HS-27A (cell line): Measurements from ENCODE around the gene C11orf54.
"Not testable (repeated sequence)": the region's sequence is repeated elsewhere in the genome, so short reads cannot be mapped to it uniquely, and the experiment has no call there.

Experiments
- DNase-seq: peaks from one replicate; pipeline ENCODE4 v3.0.0-alpha.2; 2012; ENCODE audit warnings: low read depth, missing footprints

Gene C11orf54

GRCh38 chr11:93766504-93766903 lies 25.0 kb downstream of the C11orf54 start:
- DNase-seq: no peak

- DNase-seq: no peak
These were observed 25.5 kb downstream of the C11orf54 start for GRCh38 chr11:93767018-93767417.

GRCh38 chr11:93770160-93770559 lies 28.7 kb downstream of the C11orf54 start:
- DNase-seq: no peak

- no peak for DNase-seq
These were observed 30.7 kb downstream of the C11orf54 start for GRCh38 chr11:93772123-93772522.

GRCh38 chr11:93773045-93773477 lies 31.6 kb downstream of the C11orf54 start:
- no peak for DNase-seq

- no peak for DNase-seq
These were observed 32.2 kb downstream of the C11orf54 start for GRCh38 chr11:93773601-93774200.

GRCh38 chr11:93774560-93774959 lies 33.1 kb downstream of the C11orf54 start:
- not testable (repeated sequence) for DNase-seq

GRCh38 chr11:93775289-93775688 lies 33.8 kb downstream of the C11orf54 start:
- no peak for DNase-seq

GRCh38 chr11:93783362-93783761 lies 41.9 kb downstream of the C11orf54 start:
- no peak for DNase-seq

GRCh38 chr11:93783765-93784144 lies 42.3 kb downstream of the C11orf54 start:
- no peak for DNase-seq

GRCh38 chr11:93784145-93784934 lies 42.9 kb downstream of the C11orf54 start, which contains the start of gene MED17:
MED17 (plus strand) TSS chr11:93784282; CDS start chr11:93784514, 232 bp downstream.
- peak; percentile 85 for DNase-seq

GRCh38 chr11:93784935-93785360 lies 43.5 kb downstream of the C11orf54 start:
- no peak for DNase-seq

- no peak for DNase-seq
These were observed 50.0 kb downstream of the C11orf54 start for GRCh38 chr11:93791493-93791892.

- DNase-seq: no peak
These were observed 55.2 kb downstream of the C11orf54 start for GRCh38 chr11:93796441-93797231.

- no peak for DNase-seq
These were observed 59.9 kb downstream of the C11orf54 start for GRCh38 chr11:93801366-93801765.

GRCh38 chr11:93804879-93805278 lies 63.4 kb downstream of the C11orf54 start:
- no peak for DNase-seq

GRCh38 chr11:93807980-93808379 lies 66.5 kb downstream of the C11orf54 start:
- no peak for DNase-seq

- no peak for DNase-seq
These were observed 72.5 kb downstream of the C11orf54 start for GRCh38 chr11:93813974-93814373.
